ENCODE measurements around the gene PNPO.
A peak's percentile ranks its signal among the peaks of the same experiment; 100 is the strongest.

The PNPO gene

DNA sequence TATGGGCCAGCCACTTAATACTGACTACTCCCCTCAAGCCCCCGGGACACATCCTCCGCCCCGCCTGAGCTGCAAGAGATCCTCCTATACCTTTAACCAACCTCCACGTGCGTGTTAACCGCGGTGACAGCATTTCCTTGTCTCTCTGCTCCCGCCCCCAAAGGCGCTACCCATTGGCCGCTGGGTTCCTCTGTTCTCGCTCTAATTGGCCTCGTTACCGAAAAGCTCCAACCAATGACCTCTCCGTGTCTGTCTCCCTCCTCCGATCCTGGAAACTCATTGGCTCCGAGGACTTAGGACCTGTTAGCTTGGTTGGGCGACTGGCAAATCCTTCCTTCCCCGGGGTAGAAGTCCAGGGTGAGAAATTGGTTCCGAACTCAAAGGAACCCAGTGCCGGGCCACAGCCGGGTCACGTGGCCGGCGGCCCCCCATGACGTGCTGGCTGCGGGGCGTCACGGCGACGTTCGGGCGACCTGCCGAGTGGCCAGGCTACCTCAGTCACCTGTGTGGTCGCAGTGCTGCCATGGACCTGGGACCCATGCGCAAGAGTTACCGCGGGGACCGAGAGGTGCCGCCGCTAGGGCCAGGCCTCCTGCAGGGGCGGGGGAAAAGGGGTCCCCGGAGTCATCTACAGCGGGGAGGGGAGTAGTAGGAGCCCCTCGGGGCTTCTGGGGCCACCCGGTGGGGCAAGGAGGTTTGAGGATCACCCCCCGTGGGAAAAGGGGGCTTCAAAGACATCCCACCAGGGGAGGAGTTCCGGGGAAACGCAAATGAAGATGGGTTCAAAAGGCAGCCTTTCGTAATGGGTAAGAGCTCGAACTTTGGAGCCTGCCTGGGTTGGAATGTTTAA lies at the start of gene PNPO:
Gene PNPO (plus strand): TSS at position 326 of the 850 bp plus-strand sequence. CDS start 105 bp downstream, at position 431.
- peak within 1 kb of the TSS; percentile 53 for H3K27ac ChIP-seq
- peak; percentile 91 for DNase-seq (ENCODE audit: low read depth, low spot score)

DNA sequence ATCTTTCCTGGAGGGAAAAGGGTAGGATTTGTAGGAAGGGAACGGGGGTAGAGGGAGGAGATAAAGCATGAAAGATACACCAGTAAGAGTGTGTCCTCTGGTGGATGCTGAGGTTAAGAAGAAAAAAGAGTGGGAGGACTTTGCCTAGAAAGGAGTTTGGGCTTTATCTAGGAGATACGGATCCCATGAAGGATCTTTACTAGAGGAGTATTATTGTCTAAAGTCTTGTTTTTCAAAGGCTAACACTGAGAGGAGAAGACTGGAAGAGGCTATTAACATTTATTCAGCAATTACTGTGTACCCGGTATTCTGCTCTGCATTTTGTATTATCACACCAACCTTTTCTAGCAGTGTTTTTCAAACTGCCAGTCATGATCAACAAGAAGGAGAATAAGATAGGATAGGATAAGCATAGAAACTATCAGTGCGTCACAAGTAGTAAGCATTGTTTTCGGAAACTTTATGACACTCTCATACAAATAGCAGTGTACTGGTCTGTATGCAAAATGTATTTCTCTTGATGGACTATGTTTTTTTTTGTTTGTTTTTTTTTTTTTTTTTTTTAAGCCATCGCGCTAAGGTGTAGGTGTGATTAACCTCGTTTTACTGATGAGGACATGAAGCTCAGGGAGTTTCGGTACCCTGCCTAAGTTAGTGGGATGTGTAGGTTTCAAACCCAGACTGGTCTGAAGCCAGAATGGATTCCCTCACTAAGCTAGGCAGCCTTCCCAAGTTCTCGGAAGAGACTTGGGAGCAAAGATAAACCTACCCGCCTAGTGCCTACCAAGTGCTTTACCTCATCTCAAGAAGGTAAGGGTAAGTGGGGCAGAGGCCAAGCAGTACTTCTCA lies 46.6 kb upstream of the PNPO start:
- no peak for DNase-seq (ENCODE audit: low read depth, low spot score)
- peak overlapping the region; percentile 84 for H3K27ac ChIP-seq

DNA sequence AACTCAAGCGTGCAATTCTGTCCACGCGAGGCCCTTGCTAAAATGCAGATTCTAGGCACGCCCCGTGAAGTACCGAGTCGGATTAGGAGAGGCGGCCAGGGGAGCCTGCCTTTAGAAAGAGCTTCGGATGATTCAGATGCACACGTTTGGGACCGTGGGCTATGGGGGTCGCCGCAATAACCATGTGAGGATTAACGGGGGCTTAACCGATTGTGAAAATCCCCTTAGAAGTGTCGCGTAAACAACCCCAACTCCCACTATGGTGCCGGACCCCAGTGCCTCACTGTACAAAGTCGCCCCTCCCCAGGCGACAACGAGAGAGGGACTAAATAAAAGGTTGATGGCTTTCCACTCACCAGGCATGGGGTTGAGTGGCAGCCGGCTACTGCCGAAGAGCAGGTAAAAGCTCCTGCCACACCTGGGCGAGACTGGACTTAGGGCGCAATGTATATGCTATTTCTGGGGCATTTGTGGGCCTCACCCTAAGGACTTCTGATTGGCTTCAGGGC lies 46.0 kb upstream of the PNPO start:
- DNase-seq (ENCODE audit: low read depth, low spot score): no peak
- H3K27ac ChIP-seq: peak overlapping the region; percentile 84

DNA sequence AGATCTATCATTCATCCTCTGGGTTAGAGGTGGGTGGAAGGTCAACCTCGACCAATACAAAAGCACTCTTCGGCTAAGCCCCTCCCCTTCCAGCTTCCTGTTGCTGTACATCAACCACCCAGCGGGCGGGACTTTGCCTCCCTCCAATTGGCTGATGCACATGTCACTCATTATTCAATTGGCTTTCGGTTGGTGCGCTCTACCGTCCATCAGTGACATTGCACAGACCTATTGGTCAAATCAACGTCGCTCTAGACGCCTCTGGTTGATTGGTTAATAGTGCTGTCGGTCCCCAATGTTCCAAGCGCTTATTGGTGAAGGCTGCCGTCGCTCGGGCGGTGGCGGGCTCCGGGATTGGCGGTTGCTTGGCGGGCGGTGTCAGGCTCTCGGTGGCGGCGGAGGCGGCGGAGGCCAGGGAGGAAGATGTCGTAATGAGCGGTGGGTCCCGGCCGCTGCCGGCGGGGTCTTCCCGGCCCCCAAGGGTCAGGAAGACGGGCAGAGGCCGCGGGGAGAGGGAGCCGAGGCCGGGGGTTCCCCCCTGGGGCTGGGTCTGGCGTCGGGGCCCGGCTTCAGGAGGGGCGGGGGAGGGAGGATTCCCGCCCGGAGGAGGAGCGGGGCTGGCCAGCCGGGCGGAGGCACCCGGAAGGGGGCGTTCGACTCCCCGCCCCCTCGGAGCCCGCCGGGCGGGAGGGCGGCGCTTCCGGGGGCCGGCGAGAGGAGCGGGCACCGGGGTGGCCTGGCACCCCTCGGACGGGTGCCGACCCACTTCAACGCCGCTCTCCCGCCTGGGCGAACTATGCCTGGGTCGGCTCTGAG lies 45.3 kb upstream of the PNPO start, which contains the start of gene SP2:
Gene SP2 (plus strand): TSS at position 381 of the 816 bp plus-strand sequence. CDS start 51 bp downstream, at position 432.
- peak within 1 kb of the TSS; percentile 84 for H3K27ac ChIP-seq
- DNase-seq (ENCODE audit: low read depth, low spot score): peak; percentile 100

DNA sequence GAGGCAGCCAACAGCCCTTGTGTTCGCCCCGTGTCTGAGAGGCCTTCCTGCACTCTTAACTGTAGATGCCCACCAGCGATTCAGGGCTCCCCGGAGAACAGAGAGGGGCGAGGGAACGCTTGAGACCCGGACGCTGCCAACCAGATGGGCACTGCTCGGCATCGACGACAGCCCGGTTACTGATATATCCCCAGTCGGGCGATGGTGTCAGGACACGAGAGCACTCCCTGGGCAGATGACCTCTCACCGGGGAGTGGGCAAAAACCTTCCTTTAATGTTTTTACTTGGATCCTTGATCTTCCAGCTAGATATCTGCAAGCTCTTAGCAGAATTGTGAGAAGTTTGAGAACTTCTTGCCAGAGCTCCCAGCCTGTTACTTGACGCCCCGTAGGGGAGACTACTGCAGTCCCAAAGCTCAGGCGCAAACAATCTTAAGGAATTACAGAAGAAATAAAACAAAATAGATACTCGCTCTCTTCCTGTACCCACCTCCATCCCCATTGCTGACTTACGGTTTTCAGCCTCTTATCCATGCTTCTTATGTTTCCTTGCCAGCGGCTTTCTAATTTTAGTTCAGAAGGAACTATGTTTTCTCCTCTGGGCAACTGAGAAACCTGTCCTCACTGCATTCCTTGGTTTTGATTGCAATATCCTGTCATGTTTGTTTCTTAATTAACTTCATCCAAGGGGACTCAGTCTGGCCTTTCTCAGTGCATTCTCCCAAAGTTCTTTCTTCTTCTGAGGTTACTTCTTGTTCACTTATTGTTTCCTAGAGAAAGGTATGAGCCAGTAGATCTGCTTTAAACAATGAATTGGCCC lies 44.5 kb upstream of the PNPO start:
- no peak for DNase-seq (ENCODE audit: low read depth, low spot score)
- peak overlapping the region; percentile 84 for H3K27ac ChIP-seq

DNA sequence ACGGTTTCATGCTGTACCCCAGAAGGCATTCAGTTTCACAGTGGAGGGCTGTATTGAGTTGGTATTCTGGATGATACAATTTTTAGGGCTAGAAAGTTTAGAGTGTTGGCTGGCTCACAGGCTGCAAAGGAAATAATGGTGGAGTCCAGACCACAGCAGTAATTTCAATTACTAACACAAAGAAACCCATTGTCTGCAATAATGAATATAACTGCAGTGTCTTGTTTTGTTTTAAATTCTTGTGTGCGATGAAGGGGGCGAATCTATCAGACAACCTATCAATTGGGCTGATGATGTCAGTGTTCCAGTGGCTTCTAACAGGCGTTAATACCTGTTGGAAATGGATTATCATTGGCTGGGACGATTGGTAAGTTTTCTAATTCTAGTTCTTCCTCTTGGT lies 43.8 kb upstream of the PNPO start:
- no peak for DNase-seq (ENCODE audit: low read depth, low spot score)
- peak overlapping the region; percentile 84 for H3K27ac ChIP-seq

DNA sequence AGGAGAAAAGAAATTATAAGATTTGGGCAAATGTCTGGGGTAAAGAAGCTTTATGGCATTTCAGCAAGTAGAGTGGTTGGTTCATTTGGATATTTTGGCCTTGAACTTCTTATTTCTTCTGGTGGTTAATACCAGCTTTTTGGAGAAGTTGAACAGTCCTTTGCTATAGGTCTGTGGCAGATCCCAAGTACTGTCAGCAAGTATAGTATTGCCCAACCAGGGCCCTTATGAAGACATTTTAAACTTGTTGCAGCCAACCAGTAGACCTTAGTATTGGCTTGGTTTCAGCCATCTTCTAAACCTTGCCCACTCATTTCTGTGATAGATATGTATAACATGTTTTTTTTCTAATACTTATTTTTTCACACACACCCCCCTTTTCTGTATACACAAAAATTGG lies 43.1 kb upstream of the PNPO start:
- no peak for DNase-seq (ENCODE audit: low read depth, low spot score)
- no peak overlapping the region for H3K27ac ChIP-seq

DNA sequence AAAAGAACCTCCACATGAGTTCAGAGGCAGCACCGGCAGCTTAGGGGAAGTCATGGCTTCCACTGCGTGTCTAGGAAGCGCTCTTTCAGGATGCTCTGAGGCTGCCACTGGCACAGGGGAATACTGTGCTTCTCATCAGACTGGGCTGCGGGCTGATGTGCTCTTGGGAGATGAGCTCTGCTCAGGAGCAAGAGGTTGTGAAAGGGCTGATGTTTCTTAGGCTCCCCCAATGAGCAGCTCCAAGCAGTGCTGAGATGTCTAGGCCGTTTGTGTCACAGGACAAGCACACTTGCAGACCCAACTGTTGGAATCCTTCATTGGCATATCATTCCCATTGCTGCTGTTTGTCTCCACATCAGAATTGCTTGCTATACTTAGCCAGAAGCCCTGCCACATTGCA lies 41.7 kb upstream of the PNPO start:
- no peak for DNase-seq (ENCODE audit: low read depth, low spot score)
- no peak overlapping the region for H3K27ac ChIP-seq

DNA sequence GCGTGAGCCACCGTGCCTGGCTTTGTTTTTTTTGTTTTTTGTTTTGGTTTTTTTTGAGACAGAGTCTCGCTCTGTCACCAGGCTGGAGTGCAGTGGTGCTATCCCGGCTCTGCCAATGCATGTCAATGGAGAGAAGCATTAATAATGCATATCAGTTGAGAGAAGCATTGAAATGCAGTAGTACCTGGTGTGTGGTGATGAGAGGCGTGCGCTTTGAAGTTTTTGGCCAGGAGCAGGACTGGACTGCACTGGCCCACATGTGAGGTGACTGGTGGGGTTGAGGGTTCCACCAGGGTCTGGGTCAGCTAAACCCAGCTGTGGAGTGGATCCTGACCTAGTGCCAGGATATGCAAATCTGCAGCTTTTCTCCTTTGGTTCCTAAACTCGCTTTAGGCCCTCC lies 39.9 kb upstream of the PNPO start:
- DNase-seq (ENCODE audit: low read depth, low spot score): no peak
- no peak overlapping the region for H3K27ac ChIP-seq

DNA sequence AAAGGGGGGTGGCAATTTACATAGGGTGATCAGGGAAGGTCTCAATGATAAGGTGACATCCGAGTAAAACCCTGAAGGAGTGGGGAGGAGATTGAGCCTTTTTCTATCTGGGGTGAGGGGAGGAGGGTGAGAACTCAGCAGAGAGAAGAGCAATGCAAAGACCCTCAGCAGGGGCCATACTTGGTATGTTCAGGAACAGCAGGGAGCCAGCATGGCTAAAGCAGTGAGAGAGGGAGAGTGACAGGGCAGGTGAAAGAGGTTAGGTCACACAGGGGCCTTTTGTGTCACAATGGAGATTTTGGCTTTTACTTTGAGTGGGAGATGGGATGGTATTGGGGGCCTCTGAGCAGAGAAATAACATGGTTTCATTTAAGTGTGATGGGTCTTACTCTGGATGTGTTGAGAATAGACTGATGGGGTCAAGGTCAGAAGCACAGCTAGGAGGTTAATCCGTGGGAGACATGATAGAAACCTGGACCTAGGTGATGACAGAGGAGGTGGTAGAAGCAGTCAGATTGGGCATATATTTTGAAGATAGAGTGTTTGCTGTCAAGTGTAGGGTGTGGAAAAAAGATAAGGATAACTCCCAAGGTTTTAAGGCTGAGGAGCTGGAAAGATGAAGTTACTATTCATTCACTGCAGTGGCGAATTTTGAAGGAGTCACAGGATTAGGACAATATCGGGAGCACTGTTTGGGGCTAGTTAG lies 39.2 kb upstream of the PNPO start:
- no peak overlapping the region for H3K27ac ChIP-seq
- no peak for DNase-seq (ENCODE audit: low read depth, low spot score)

DNA sequence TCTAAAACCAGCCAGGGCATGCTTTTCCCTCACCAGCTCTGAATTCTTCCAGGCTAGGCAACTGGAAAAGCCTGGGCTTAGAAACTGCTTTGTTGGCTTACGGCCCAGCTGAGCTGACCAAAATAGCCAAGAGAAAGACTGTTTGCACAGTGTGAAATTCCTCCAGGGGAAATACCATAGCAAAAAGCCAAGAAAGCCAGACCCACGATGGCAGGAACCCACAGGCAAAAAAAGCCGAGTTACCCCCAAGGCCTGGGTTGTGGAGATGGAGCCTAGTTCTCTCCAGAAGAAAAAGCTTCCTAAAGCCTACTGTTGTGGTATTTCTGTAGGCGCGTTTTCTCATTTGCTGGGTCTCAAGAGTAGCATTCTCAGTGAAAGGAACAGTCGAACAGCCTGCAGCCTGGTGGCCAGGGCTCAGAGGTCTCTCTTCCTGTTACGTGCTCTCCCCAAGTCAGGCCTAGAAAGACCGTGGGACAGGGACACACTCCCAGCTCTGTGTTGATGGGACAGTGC lies 36.1 kb upstream of the PNPO start:
- peak overlapping the region; percentile 48 for H3K27ac ChIP-seq
- DNase-seq (ENCODE audit: low read depth, low spot score): no peak

DNA sequence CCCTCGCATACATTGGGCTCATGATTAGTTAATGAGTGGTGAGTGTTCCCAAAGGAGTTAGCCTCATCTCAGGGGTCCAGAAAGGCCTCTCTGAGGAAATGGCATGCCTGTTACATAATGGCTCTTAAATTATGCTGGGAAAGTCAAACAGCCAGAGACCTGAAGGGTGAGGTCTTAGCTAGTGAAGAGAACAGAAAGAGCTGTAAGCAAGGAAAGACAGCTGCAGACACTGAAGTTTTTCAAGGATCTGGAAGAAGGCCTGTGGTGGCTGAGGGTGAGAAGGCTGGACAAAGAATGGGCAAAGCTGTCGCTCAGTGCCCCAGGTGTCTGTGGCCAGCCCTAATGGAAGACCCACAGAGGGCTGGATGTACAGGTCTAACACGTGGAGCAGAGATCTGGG lies 34.9 kb upstream of the PNPO start:
- no peak for DNase-seq (ENCODE audit: low read depth, low spot score)
- no peak overlapping the region for H3K27ac ChIP-seq

DNA sequence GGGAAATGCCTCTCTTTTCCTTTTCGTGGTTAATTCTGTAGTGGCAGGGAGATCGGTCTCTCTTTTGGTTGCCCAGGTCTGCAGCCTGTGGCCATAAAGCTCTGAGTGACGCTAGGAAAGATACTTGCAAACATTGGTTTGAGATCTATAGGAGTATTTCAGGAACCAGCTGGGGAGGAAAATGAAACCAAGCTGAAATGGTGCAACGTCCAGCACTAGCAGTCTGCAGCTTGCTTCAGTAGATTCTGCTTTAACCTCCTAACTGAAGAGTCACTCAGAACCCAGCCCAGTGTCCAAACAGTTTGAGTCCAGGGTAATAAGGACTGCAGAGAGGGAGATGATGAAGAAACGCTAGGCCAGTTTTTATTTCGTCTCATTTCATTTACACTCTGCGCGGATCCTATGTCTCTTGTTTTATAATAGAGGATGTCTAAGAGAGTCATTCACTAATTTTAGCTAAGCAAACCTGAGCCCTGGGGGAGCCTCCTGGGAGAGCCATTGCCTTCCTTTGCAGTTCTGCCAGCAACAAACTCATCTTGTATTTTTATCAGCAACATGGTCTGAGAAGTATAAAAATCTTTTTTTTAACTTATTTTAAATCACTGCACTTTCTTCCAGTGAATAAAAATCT lies 33.3 kb upstream of the PNPO start:
- H3K27ac ChIP-seq: no peak overlapping the region
- DNase-seq (ENCODE audit: low read depth, low spot score): no peak

DNA sequence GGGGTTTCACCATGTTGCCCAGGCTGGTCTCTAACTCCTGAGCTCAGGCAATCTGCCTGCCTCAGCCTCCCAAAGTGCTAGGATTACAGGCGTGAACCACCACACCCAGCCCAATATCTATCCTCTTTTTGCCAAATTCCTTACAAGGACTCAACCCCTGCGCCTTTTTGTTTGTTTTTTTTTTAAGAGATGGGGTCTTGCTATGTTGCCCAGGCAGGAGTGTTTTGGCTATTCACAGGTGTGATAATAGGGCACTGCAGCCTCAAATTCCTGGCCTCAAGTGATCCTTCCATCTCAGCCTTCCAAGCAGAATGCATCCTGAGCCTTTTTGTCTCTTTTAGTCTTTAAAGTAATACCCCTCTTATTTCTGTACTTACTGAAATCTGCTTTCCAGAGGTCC lies 28.3 kb upstream of the PNPO start:
- DNase-seq (ENCODE audit: low read depth, low spot score): no peak
- no peak overlapping the region for H3K27ac ChIP-seq

DNA sequence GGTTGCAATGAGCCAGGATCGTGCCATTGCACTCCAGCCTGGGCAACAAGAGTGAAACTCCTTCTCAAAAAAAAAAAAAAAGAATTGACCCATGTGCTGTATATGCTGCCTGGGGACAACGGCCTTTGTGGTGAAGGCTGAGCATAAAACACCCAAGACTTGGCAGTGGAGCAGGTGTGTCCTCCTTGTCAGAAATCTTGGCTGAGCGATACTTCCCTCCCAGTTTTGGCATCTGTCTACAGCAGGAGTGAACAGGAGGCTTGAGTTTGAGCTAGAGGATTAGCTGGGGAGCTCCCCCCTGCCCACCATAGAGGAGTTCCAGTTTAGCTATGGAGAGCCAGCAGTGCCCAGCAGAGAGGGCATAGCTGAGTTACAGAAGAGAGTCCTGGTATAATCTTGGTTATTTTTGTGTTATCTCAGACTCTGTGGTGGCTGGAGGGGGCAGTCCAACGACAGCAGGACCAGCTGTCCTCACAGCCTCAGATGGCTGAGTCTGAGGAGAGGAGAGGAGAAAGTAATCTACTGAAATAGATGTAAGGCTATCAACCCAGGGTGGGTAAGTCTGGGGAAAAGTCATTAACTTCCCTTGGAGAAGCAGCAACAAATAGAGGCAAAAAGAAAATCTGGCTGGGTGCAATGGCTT lies 26.9 kb upstream of the PNPO start:
- H3K27ac ChIP-seq: no peak overlapping the region
- no peak for DNase-seq (ENCODE audit: low read depth, low spot score)

DNA sequence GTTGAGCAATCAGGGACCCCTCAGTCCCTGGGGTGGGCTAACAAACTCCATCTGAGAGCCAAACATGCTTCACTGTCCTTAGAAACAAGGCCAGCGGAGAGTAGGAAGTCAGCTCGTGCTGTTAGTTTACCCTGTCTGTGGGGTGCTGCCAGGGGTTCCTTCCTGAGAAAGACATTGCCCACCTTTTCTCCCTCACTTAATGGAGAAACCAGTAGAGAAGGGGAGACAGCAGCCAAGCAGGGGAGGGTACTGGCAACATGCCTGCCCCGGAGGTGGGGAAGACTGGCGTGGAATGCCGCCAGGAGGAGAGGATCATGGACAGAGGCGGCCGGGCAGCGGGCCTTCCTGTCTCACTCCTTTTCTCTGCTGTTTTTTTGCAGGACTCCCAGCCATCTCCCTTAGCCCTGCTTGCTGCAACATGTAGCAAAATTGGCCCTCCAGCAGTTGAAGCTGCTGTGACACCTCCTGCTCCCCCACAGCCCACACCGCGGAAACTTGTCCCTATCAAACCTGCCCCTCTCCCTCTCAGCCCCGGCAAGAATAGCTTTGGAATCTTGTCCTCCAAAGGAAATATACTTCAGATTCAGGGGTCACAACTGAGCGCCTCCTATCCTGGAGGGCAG lies 25.5 kb upstream of the PNPO start:
- no peak for DNase-seq (ENCODE audit: low read depth, low spot score)
- no peak overlapping the region for H3K27ac ChIP-seq

Data from epithelial cell of prostate (primary cell).